HG02981 (cell line): ENCODE results near the gene IL3.

Experiments
- ATAC-seq: cut with Tn5 transposase; IDR thresholded peaks from one replicate; pipeline ENCODE4 v1.9.1; 2021; ENCODE audit warnings: mild to moderate bottlenecking, moderate library complexity; ENCODE audit not compliant: unreplicated experiment

IL3 gene

DNA sequence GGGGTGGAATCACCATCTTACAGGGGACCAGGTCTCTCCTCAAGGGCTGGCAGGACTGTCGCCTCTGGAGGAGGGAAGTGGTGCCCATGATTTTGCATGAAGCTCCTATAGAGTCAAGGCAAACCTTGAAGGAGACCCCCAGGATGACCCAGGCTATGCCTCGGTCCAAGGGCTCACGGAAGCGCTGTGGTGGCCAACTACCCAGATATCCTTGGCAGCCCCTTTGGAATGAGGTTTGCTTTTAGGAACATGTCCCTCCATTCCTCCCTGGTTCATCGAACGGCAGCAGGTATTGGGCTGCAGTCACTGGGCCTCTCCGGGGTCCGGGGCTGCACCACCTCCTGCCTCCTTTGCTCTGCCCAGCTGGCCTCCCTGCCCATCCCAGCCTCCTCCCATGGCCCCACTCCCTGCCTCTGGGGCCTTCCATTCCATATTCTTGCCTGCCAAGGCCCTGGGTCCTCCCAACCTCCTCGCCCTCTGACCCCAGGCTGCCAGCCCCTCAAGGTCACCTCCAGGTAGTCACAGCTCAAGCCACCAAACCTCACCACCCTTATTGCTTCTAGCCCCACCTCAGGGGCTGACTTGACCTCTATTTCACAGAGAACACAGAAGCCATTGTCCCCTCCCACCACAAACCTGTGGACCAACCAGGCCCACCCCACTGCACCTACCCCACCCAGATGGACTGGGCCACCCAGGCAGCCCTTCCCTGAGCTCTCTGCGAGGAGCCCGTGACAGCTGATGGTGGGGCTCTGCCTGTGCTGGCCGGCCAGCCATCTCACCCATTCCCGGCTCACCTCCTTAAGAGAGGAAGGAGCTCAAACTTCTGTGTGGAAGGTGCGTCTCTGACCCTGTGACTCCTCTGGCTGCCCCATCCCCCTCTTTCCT lies 3.6 kb upstream of the IL3 start:
- ATAC-seq = no peak

DNA sequence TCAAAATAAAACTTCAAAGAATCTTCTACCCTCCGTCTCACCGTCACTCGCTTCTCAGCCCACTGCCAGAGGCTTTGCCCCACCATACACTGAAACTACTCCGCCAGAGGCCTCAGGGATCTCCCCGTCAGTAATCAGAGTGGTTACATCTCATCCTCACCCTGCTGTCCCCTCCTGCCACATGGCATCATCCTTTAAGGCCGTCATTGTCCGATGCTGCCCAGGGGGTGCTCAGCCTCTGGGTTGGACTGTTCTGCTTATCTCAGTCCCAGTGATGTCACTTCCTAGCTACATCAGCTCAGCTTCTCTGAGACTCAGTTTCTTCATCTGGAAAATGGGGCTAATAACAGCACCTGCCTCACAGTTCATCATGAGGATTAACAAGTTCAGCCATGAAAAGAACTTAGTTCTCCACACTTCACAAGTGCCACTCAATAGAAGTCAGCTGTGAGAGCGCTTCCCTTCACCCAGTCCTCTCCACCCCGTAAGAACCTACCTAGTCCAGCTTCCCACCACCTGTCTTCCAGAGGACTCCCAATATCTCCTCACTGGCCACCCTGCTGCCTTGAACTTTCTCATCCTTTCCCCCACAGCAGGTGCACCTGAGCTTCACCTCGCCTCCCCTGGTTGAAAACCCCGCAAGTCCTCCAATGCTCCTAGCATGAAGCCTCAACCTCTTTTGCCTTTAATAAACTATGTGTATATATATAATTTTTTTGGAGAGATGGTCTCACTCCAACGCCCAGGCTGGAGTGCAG lies 2.8 kb upstream of the IL3 start:
- ATAC-seq = no peak

DNA sequence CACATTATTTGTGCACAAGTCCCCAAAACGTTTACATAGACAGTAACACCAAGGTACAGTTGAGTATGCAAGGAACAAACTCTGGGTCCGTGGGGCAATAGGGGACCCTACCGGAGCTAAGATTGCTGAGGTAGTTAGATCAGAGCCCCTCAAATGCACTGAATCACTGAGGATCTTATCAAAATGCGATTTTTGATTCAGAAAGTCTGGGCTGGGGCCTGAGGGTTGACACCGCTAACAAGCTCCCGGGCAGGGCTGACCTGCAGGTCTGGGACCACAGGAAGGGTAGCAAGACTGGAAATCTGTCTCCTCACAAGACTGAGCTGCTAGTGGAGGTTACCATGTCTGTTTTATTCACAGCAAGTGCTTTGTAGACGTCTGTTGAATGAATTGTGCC lies 1.8 kb upstream of the IL3 start:
- no peak for ATAC-seq

DNA sequence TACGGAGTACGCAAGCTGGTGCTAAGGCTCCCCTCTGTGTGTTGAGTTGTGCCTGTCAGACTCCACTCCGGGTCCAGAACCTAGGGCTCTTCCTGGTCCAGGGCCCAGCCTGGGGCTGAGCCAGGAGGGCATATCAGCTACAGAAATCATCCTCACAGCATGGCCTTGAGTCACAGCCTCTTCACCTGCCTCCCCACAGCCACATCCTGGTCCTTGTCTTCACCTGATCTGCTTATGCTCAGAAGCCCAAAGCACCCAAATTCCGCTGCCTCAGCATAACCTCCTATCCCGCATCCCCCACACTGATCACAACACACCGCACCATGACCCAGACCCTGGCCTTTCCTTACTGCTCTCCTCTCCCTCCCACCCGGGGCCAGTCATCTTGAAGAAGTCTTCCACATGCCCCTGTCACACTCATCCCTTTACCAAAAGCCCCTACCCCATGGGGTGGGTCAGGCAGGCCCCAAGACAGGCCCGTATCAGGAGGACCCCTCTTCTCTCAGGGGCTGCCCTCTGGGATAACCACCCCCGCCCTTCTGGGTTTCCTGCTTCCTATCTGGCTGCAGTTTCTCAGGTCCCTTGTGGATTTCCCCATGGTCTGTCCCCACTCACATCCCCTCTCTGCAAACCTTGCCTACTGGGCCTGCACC lies 1.3 kb upstream of the IL3 start:
- no peak for ATAC-seq

DNA sequence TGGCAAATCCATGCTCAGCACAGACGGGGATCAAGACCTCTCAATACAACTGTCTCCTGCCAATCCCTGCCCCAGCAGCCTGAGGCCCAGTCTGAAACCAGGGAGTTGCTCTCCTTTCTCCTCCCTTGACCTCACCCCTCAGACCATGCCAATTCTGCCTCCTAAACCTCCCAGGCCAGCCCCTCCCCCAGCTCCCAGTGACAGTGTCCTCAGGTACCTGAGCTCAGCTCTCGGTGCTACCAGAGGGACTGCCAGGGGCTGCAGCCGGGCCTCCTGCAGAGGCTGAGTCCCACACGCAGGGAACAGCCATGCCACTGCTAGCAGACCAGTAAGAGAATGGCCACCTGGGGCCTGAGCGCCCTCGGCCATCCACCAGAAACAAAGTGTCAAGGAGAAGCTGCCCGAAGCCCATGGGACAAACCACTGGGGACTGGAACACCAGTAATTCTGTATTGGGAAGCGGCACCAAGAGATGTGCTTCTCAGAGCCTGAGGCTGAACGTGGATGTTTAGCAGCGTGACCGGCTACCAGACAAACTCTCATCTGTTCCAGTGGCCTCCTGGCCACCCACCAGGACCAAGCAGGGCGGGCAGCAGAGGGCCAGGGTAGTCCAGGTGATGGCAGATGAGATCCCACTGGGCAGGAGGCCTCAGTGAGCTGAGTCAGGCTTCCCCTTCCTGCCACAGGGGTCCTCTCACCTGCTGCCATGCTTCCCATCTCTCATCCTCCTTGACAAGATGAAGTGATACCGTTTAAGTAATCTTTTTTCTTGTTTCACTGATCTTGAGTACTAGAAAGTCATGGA lies 557 bp upstream of the IL3 start:
- ATAC-seq = no peak

DNA sequence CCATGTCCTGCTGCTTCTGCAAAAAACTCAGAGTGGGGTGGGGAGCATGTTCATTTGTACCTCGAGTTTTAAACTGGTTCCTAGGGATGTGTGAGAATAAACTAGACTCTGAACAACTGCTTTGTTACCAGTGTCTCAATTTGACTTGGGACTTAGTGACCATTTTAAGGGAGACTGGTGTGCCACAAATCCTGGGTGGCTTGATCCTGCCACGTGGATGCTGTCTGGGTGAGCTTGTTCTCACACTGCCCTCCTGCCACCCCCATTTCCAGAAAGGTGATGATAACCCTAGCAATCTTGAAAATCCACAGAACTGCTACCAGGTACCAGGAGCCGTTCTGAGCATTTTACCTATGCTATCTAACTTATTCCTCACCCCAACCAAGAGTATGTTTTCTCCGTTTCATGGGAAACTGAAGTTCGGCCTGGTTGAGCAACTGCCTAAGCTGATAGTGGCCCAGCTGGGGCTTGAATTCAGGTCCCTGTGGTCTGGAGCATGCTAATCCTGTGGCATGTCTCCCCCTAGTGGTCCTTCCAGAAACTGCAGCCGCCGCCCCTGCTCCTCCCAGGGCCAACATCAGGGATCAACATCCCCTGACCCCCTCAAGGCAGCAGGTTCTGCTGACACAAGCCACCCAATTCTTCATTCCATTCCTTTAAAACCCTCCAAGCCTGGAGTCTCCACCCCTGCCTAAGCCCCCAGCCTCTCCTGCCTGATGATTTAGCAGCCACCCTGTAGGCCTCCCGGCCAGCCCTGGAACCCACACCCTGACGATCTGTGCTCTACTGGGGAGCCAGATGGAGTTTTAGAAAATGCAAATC lies 2.8 kb downstream of the IL3 start:
- ATAC-seq = no peak

DNA sequence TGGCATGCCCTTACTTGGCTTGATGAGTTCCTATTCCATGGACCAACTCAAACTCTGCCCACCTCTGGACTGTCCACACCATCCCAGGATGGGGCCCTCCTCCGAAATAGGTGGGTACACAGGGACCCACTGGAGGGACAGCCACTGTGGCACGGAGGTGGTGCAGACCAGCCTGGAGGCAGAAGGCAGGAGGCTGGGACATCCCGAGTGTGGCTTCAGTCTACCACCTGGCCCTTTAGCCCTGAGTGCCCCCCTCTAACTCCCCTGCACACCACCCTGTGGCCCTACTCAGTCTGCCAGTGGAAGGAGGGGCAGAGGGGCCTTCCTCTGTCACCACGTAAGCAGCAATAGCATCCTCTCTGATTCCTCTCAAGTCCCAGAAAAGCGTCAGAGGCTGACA lies 3.7 kb downstream of the IL3 start:
- no peak for ATAC-seq

DNA sequence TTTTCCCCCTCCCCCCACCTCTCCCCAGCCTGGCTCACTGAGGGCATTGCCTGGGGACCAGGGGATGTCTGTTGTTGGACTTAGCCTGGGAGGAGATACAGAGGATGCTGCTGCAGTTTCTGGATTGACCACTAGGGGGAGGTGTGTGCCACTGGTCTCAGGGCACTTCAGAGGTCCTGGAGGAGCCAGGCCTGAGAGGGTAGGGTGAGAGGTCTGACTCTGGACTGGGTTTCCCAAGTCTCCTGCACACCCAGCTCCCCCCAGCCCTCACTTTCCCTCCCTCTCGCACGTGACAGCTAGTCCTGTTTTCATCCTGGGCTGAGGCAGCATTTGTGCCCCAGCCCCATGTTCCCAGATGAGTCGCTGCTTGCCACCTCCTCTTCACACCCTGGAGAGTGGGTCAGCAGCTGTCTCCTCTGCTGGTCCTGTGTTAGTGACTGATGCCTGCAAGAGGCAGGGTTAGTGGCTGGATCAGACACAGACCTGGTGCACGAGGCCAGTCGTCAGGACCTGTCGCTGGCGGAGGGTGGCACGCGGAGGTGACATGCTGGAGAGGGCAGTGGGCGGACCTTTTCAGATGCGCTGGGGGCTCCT lies 4.4 kb downstream of the IL3 start:
- peak; percentile 51 for ATAC-seq

DNA sequence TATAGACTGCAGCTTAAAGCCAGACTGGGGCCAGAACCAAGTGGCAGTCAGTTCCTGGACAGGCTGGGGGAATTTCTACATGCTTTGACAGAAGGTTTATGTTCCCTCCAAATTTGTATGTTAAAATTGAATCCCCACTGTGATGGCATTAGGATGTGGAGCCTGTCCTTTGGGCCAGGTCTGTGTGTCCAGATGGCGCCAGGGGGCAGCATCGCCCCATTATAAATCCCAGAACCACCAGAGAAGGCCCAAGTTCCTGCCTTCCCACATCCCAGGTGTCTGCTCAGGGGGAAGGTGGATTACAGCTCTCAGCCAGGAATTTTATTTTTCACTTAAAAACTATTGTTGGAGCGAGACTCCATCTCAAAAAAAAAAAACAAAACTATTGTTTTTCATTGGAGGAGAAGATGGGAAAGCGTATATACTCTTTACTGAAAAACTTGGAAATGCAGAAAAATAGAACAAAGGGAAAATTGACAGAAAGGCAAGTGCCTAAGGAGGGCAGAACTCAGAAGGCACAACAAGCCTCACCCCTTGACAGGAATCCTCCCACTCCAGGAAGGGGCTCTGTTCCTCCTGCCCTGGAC lies 5.0 kb downstream of the IL3 start:
- ATAC-seq = no peak

DNA sequence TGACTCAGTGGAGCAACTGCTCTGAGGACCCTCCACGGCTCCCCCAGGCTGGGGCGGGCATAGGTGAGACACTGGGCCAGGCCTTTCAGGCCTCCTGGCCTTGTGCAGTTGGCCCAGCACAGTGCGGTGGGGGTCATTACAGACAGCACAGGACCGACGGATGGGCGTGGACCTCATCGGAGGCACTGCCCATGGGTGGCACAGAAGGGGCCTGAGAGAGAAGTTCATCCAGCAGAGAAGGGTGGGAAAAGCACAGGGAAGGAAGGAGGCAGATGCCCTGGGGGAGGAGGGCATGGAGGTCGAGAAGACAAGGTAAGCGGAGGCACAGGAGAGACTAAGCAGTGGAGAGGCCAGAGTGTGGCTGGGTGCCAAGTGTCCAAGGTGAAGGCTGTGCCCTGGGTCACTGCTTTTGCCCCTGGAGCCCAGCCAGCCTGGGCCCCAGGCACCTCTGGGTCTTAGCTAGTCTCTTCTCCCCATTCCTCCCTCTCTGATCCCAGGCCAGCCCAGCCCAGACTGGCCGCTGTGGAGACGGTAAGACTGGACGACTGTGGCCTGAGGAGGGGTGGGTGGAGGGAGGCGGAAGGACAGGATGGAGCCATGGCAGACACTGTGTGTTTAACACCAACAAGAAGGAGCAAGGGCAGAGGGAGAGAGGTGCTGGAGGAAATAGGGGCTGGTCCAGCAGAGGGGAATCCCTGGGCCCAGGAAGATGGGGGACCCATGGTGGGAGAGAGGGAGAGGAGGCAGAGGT lies 5.7 kb downstream of the IL3 start:
- ATAC-seq = no peak

DNA sequence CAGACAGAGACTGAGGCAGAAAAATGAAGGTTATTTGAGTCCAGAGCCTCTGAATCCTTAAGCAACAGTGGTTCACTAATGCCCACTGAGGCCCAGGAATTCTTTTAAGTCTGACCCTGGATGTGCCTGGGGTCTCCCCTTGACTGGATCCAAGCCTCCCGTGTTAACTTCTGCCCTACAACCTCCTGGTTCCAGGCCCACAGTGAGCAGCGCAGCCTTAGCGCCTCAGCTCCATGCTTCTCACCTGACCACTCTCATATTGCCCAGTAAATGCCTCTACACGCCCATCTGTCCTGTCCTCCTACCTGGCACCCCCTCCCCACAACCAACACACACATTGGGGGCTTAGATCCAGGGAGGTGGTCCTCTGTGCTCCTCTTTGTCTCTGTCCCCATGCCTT lies 6.4 kb downstream of the IL3 start:
- ATAC-seq = no peak

DNA sequence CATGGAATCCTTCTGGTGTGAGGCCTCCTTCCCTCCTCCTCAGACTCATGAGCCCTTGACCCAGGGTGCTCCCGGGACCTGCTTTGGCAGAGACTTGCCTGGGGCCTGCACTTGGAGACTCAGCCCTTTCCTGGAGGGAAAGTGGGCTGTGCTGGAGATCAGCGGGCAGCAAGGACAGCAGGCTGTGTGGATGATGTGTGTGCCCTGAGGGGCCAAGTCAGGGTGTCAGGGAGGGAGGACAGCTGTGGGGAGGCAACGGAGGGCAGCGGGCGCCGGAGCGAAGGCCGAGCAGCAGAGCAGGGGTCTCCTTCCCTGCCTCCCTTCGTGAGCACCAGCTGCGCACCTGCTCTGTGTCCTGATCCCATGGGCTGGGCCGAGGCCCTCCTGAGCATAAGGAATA lies 7.0 kb downstream of the IL3 start:
- ATAC-seq = no peak

DNA sequence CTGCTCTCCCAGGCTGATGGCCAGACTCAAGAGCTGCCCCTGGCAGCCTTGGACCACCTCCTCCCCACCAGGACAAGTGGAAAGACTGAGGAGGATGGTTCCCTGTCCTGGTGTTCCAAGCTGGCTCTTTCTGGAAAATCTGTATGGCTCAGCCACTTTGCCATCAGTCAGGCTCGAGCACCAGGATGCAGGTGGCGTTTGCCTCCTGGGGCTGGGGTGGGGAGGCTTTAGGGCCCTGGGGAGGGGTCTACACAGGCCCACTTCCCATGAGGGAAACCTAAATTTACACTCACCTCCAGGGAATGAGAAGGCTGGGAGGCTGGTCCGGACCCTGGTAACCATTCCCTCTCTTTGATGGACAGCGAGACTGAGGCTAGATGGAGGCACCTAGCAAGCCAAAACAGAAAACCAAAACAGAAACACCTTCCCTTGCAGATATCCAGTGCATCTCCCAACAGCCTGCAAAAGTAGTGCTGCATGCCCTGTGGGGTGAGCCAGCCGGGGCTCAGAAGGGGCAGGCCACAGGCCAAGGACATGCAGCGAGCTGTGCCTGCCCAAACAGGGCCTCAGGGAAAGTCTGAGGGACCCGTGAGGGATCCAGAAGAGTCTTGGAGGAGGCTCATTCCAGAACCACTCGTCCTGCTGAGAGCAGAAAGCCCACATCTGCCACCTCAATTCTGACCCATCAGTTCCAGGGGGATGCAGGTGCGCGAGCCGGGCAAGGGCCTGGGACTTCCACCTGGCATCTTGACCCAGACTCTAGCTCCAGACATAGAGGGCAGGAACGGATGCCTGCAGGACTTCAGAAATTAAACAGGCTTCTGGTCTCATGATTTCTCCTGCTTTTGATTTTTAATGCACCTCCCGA lies 7.7 kb downstream of the IL3 start:
- ATAC-seq = no peak

DNA sequence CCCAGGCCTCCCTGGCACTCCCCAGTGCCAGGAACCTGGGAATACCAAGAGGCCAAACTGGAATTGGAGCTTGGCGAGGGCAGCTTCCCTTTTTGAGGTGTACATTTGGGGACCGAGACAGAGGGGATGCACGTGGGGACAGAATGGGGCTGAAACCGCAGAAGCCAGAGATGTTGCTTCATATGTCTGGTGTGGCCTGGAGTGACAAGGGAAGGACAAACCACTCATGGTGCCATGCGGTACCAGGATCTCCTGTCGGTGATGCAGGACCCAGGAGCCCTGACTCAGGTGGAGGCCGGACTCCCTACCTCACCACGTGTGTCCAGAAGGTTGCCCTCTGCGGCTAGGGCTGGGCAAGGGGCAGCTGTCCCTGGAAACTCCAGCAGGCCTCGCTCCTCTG lies 9.1 kb downstream of the IL3 start:
- no peak for ATAC-seq

DNA sequence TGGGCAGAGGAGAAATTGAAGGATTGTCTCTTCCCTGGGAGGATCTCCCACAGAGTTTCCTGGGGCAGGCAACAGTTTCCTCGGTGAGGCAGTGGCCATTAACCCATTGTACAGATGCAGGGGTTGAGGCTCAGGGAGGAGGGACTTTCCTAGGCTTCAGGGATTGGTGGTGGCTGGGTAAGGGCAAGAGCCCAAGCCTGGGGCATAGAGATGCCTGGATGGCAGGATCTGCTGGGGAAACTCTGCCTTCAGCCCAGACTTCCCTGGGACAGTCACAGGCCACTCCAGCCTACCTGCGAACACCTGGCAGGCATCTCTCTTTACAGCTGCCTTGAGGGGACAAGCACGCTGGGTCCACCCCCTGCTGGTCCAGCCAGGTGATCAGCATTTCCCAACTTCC lies 9.5 kb downstream of the IL3 start:
- ATAC-seq = no peak

DNA sequence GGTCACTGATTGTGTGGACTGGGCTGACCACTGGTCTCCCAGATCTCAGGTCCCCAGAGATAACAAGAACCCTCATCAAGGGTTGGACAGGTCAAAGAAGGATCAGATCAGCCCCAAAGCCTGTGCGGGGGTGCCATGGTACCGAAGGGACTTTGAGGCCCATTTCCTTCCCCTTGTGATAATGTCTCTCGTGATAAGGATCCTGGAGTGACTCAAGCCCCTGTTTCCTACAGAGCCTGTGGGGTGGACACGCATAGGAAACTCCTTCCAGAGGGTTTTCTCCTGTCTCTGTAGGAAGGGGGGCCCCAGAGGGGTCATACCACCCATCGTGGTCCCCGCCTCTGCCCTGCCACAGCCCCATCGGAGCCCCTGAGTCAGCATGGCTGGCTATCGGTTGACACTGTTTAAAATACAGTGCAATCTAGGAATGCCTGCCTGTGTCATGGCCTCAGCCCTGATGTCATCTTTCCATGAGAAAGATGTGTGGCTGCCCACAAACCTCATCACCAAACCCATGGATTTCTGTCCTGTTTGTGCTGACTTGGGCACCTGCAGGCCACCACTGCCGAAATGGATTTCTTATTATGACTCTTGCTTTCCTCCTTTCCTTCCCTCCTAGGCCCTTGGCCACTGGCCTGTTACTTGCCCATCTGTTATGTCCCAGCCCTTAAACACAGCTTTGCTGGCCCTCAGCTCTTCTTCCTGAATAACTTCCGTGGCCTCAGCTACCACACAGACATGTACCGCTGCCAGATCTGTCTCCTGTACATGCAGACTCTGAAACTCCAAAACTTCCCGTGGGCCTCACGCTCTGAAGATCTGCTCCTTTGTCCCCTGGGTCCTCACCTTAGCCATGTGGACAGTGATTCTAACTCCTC lies 10.2 kb downstream of the IL3 start:
- no peak for ATAC-seq

DNA sequence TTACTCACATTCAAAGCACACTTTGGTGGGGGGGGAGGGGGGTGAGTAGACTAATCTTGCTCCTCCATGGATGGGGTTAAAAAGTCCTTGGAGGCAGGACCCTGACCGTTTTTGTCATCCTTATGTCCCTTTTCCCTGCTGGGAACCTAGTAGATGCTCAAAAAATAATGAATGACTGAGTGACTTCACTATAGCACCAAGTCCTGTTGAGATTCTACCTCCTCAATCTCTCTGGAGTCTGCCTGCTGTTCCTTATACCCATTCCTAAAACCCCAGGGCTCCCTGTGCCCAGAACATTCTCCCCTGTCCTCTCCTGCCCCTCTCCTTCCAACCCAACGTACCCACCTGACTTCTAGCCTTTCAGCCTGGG lies 10.9 kb downstream of the IL3 start:
- ATAC-seq = no peak
